GM21381 (cell line): ENCODE results near the gene NAT8L.

Experiments
- ATAC-seq: cut with Tn5 transposase; IDR thresholded peaks from one replicate; pipeline ENCODE4 v1.9.1; 2021; ENCODE audit warnings: mild to moderate bottlenecking, moderate library complexity; ENCODE audit not compliant: unreplicated experiment

NAT8L gene

GRCh38 chr4:2063557-2064275, 4.6 kb downstream of the NAT8L start:
- ATAC-seq: no peak

DNA sequence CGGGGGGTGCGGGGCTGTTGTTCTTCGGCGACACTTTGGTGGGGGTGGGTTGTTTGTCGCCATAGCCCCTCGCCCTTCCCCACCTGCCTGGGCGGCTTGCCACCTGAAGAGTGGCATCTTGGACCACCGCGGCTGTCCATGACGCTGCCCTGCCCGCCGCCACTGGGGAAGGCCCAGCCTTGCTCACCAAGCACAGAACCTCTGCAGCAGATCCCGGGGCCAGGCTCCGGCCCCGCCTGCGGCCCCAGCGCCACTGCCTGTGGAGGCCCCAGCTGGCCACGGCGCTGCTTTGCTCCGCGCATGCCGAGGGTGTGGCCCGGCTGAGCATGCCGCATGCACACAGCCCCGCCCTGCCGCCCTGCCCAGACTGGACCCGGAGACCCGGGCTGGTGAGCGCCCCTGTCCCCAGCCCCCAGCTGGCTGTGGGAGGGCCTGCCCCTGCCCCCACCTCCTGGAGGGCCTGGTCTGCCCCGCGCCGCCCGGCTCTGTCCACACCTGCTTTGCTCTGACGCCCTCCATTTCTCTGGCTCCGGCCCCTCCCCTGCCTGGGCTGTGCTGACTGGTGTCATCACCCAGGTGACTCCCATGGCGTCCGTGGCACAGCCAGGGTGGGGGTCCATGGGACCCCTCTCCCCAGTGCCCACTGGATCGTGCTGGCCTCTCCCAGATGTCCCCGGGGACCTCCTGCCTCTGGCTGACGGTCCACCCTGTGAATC, 5.3 kb downstream of the NAT8L start:
- no peak for ATAC-seq

DNA sequence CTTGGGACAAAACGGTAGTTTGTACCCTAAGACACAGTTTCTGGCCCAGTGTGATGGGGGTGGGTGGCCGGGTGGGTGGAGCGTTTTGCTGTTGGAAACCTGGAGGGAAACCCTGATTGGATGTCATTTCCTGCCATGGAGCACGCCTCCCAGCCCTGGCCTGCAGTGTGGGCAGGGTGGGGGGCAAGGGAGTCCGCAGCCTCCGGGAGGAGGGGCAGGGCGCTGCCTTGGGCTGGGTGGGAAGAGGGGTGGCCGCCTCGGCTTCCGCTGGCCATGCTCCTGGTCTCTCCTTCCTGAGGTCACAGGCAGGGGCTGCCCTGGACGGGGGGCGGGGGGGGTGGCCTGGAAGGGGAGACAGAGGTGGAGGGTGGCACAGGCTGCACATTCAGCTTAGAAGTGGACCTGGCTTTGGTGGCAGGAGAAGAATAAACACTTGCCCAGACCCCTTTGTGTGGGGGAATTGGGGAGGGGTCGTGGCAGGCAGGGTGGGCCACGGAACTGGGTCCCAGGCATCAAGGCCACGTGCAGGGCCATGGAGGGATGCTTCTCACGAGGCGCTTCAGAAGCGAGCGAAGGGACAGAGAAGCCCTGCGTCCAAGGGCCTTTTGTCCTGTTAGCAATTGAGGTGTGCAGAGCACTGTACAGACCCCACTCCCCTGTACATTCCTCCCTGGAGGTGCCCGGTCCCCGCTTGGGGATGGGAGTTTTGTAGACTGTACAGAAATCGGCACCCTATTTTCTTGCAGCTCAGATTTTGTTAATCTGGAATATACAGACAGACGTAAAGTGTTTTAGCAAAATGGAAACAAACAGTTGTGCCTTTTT, 6.2 kb downstream of the NAT8L start:
- no peak for ATAC-seq

DNA sequence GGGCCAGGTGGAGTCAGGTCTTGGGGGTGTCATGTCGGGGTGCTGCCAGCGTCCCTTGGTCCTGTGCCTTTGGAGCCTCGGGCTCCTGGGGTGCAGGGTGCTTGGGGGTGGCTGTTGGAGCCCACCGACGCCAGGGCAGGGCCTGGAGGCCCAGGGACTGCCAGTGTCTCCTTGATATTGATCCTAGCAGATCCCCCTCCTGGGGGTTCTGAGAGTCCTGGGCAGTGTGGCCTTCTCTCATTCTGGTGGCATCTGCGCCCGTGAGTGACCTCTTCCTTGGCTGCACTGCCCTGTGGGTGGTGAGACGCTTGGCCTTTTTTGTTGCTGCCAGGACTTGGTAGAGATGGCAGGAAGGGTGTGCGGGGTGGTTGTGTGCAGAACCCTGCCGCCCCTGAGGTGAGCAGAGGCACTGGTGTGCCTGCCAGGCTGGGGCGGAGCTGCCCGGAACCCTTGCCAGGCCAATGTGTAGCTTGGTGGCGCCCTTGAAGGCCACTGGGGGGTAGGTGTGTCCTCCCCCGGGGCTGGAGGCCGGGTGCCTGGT, 7.0 kb downstream of the NAT8L start:
- no peak for ATAC-seq

DNA sequence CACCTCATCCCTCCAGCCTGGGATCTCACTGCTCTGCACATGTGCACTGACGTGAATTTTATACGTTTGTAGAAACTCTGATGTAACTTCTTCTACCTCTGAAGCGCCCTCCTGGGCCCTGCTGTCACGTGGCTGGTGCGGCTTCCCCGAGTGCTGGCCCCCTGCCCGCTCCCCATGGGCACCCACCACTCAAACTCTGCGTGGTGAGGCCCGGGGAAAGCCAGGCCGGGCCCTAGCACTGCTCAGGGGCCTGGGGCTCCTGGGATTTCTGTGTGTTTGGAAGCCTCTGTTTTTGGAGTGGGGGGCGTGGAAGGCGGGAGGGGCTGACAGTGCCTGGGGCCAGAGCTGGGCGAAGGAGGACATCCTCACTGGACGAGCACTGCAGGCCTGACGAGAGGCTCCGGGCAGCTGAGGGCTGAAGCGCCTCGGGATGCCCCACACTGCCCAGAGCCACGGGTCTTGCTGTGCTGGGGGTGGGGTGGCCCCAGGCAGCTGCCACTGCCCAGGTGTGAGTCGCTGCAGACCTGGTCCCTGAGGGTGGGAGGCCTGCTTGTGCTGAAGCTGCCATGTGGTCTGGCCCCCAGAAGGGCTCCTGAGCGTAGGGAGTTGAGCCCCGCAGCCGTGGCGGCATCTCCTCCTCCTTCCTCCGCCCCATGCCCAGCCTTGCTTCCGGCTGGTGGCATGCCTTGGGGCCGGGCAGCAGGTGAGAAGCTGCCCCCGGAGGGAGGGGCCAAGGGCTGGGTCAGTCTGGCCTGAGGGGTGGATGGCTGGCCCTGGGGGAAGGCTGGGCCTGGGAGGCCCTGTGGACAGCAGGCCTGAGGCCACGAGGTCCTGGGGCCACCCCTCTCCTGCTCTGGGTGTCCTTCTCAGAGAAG, 7.7 kb downstream of the NAT8L start:
- no peak for ATAC-seq

GRCh38 chr4:2067446-2068197, 8.5 kb downstream of the NAT8L start:
- no peak for ATAC-seq

DNA sequence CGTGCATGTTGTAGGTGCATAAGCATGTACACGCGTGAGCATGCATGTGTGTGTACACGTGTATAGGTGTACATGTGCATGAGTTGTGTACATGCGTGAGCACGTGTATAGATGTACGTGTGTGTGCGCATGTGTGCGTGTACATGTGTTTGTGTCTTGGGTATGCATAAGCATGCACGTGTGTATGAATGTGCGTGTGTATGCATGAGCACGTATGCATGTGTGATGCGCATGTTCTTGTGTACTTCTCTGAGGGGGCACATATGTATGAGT, 9.0 kb downstream of the NAT8L start:
- ATAC-seq: no peak

- no peak for ATAC-seq
Observed at GRCh38 chr4:2068566-2068965, 9.4 kb downstream of the NAT8L start.

- ATAC-seq: no peak
Observed at GRCh38 chr4:2069161-2069971, 10.2 kb downstream of the NAT8L start.

DNA sequence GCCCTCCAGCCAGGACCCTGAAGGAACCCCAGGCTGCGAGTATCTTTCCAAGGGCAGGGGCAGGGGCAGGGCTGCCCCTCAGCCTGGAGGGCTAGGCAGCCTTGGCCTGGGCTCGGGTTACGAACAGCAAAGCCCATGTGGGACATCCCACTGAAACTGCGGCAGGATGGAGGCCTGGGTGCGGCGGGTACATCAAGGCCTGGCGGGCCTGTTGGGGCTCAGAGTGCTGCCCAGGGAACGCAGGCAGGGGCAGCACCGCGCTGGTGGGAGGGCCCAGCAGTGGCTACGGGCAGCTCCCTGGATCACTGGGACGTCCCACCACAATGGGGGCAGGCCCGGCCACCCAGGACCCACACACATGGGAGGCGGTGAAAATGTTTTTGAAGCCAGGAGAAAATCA, 10.9 kb downstream of the NAT8L start:
- no peak for ATAC-seq

DNA sequence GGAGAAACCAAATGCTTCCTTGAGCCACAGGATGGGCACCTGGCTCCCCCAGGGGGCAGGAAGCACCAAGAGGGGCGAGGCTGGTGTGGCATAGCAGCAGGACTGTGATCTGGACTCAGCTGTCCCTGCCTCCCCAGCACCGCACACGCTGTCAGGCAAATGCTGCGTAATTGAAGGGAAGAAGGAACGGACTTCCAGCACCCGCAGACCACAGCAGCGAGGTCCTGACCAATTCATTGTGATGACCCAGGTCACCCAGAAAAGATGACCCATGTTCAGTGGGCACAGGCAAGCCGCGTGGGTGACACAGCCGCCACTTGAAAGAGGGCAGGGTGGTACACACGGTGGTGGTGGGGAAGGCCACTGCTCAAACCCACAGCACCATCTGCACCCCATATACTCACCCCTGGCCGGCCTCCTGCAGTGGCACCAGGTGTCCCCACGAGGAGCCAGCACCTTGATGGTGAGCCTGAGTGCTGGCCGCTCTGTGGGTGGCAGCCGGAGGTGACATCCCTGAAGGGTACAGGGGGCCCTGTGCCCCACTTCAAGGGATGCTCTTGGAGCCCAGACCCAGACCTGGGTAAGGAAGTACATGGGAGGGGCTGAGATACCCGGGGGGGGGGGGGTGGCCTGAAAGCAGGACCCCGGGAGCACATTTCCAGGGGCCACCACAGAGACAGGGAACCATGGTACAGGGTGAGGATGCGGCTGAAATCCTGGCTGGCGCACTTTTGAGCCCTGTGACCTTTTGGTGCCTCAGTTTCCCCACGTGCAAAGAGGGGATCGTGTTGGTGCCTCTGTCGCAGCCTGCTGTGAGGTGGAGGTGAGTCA, 11.5 kb downstream of the NAT8L start:
- no peak for ATAC-seq

GRCh38 chr4:2071252-2071911, 12.3 kb downstream of the NAT8L start:
- no peak for ATAC-seq

- no peak for ATAC-seq
Observed at GRCh38 chr4:2071912-2072867, 13.1 kb downstream of the NAT8L start.

DNA sequence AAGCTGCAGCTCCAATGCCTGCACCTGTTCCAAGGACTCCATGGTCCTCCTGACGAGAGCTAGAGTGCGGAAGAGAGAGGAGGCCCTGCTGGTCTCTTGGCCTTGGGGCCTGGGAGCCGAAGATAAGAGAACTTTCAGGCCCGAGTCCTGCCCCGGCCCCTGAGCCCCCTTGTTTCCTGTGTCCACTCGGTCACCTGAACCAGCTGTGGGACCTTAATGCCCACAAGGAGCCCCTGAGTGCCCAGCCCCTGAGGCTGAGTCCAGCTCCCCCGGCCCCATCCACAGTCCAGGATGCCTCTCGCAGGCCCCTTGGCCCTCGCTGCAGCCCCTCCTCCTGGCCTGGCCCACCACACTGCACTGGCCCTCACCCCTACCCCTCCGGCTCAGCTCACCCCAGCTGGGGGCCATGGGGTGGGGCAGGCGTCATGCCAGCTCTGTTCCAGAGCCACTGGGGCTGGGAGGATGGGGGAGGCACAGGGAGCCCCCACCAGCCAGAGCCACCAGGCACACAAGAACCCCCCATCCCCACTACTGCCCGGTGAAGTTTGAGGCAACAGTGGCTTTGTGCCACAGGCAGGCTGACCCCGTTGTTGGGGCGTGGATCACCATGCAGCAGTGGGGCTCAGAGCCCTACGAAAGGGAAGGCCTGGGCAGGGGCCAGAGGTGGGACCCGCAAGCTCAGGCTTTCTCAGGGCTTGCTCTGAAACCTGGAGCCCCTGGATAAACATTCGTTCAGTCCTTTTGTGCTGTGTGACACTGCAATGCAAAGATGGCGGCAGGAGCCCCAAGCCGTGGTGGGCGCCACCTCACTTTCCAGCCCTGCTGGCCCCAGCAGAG, 14.1 kb downstream of the NAT8L start:
- no peak for ATAC-seq

DNA sequence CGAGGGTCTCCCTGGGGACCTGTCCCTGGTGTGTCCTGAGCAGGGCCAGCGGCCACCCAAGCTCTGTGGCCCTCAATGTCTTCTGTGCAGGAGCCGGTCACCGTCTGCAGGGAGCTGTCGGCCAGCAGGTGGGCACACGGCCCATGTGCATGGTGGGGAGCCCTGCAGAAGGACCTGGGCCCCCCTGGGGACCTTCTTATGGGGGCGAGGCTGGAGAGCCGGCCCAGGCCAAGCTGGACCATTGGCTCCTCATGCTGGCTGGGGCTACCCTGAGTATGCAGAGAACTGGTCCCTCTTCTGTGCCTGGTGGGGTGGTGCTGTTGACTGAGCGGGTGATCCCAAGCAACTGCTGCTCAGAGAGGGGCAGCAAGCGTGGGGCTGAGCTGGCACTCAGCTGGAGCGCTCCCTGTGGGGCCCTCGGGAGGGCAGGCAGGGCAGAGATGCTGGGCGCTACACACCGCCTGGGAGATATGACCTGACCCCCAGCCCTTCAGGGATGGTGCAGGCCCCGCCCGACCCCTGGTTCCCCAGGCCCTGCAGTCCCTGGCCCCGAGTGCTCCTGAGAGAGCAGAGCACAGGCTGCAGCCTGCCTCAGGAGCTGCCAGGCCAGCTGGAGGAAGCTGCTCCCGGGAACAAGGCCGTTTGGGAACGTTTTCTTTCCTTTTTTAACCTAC, 14.8 kb downstream of the NAT8L start:
- ATAC-seq: no peak
